HEK293 (cell line): ENCODE measurements around the gene NET1.

Experiments
- CTCF ChIA-PET: fragments of 350-600 bp; formaldehyde crosslinking; extraction: SDS; loops from one replicate; lab custom pipeline; 2021; ENCODE audit warnings: antibody characterized with exemption; lab: Yijun Ruan, JAX
- POLR2A ChIA-PET: fragments of 300-600 bp; formaldehyde crosslinking; extraction: SDS; loops from one replicate; lab custom pipeline; 2020; ENCODE audit warnings: antibody characterized with exemption, inconsistent platforms; lab: Yijun Ruan, JAX
- H3K27ac ChIP-seq: fragments of 200-500 bp; sonication (Bioruptor generic); 2 replicates; pipeline ENCODE4 v1.5.1; 2014; ENCODE audit warnings: low read depth, low read length, control low read depth, inconsistent platforms; ENCODE audit errors: extremely low read depth
- H3K36me3 ChIP-seq, 2 experiments: fragments of 200-500 bp in 1 of 2; sonication (Bioruptor generic) in 1 of 2; 1 replicate in 1 of 2; 2 replicates in 1 of 2; pipeline ENCODE4 v1.5.1; 2014 to 2017; ENCODE audit warnings: inconsistent platforms in 2 of 2, low read length in 2 of 2; ENCODE audit not compliant: control insufficient read depth in 2 of 2, insufficient read depth in 1 of 2
- H3K4me1 ChIP-seq: fragments of 200-500 bp; sonication (Bioruptor generic); 2 replicates; pipeline ENCODE4 v1.5.1; 2014; ENCODE audit warnings: mild to moderate bottlenecking, low read length, inconsistent platforms; ENCODE audit not compliant: control insufficient read depth, insufficient read depth
- H3K4me3 ChIP-seq: 2 replicates; pipeline ENCODE4 v1.5.1; 2011; ENCODE audit warnings: low read depth, mild to moderate bottlenecking, control low read depth, low read length, moderate library complexity
- H3K9me3 ChIP-seq: fragments of 200-500 bp; sonication (Bioruptor generic); 2 replicates; pipeline ENCODE4 v1.5.1; 2014; ENCODE audit warnings: low read depth, low read length, inconsistent platforms; ENCODE audit not compliant: control insufficient read depth, insufficient read depth
- HOXD13 ChIP-seq: sonication (generic); formaldehyde crosslinking; IDR thresholded peaks from 2 replicates; pipeline ENCODE4 v1.8.0; 2022; ENCODE audit warnings: missing genetic modification reagents, borderline replicate concordance
- IKZF3 ChIP-seq: fragments of 450-650 bp; IDR thresholded peaks from 2 replicates; pipeline ENCODE4 v1.5.0; 2018; ENCODE audit warnings: missing biosample characterization, mild to moderate bottlenecking, missing genetic modification characterization, moderate library complexity
- MZF1 ChIP-seq: fragments of 450-650 bp; formaldehyde crosslinking; IDR thresholded peaks from 2 replicates; pipeline ENCODE4 v1.5.1; 2017; ENCODE audit warnings: missing biosample characterization, missing genetic modification characterization, borderline replicate concordance
- ZBTB17 ChIP-seq: fragments of 450-650 bp; formaldehyde crosslinking; IDR thresholded peaks from 2 replicates; pipeline ENCODE4 v1.5.1; 2016; ENCODE audit warnings: missing biosample characterization, missing genetic modification characterization
- ZEB2 ChIP-seq: fragments of 450-650 bp; formaldehyde crosslinking; IDR thresholded peaks from 2 replicates; pipeline ENCODE4 v1.5.1; 2016; ENCODE audit warnings: missing biosample characterization, missing genetic modification characterization
- ZNF112 ChIP-seq: fragments of 450-650 bp; formaldehyde crosslinking; IDR thresholded peaks from 2 replicates; pipeline ENCODE4 v1.5.0; 2017; ENCODE audit warnings: missing biosample characterization, missing genetic modification characterization
- ZNF114 ChIP-seq: fragments of 450-650 bp; formaldehyde crosslinking; IDR thresholded peaks from 2 replicates; pipeline ENCODE4 v1.5.0; 2017; ENCODE audit warnings: missing biosample characterization, missing genetic modification characterization
- ZNF175 ChIP-seq: fragments of 450-650 bp; formaldehyde crosslinking; IDR thresholded peaks from 2 replicates; pipeline ENCODE4 v1.5.1; 2016; ENCODE audit warnings: missing biosample characterization, missing genetic modification characterization
- ZNF223 ChIP-seq: fragments of 450-650 bp; formaldehyde crosslinking; IDR thresholded peaks from 2 replicates; pipeline ENCODE4 v1.5.1; 2016; ENCODE audit warnings: missing biosample characterization, missing genetic modification characterization
- ZNF239 ChIP-seq: fragments of 450-650 bp; formaldehyde crosslinking; IDR thresholded peaks from 2 replicates; pipeline ENCODE4 v1.5.1; 2016; ENCODE audit warnings: missing biosample characterization, missing genetic modification characterization
- ZNF24 ChIP-seq: fragments of 450-650 bp; formaldehyde crosslinking; IDR thresholded peaks from 2 replicates; pipeline ENCODE4 v1.5.1; 2016; ENCODE audit warnings: missing biosample characterization, missing genetic modification characterization
- ZNF510 ChIP-seq: fragments of 450-650 bp; formaldehyde crosslinking; IDR thresholded peaks from 2 replicates; pipeline ENCODE4 v1.5.1; 2018; ENCODE audit warnings: mild to moderate bottlenecking, missing genetic modification characterization, missing biosample characterization; ENCODE audit not compliant: insufficient replicate concordance
- ZNF560 ChIP-seq: fragments of 450-650 bp; formaldehyde crosslinking; IDR thresholded peaks from 2 replicates; pipeline ENCODE4 v1.5.1; 2017; ENCODE audit warnings: missing biosample characterization, missing genetic modification characterization, borderline replicate concordance
- ZNF561 ChIP-seq: fragments of 450-650 bp; IDR thresholded peaks from 2 replicates; pipeline ENCODE4 v1.5.1; 2018; ENCODE audit warnings: missing biosample characterization, missing genetic modification characterization, borderline replicate concordance
- ZNF571 ChIP-seq: fragments of 450-650 bp; formaldehyde crosslinking; IDR thresholded peaks from 2 replicates; pipeline ENCODE4 v1.5.0; 2017; ENCODE audit warnings: missing biosample characterization, missing genetic modification characterization
- ZNF629 ChIP-seq: fragments of 450-650 bp; formaldehyde crosslinking; IDR thresholded peaks from 2 replicates; pipeline ENCODE4 v1.5.1; 2017; ENCODE audit warnings: missing biosample characterization, missing genetic modification characterization
- ZNF76 ChIP-seq: fragments of 450-650 bp; formaldehyde crosslinking; IDR thresholded peaks from 2 replicates; pipeline ENCODE4; 2016; ENCODE audit warnings: low read depth, missing biosample characterization, missing genetic modification characterization, borderline replicate concordance
- ZNF792 ChIP-seq: fragments of 450-650 bp; formaldehyde crosslinking; IDR thresholded peaks from 2 replicates; pipeline ENCODE4 v1.5.1; 2016; ENCODE audit warnings: missing biosample characterization, missing genetic modification characterization
- TF ChIP-seq, protein P1 (sequence below): fragments of 450-650 bp; formaldehyde crosslinking; conservative IDR thresholded peaks from 2 replicates; pipeline ENCODE4 v1.5.1; 2016; ENCODE audit warnings: low read depth, missing biosample characterization, missing genetic modification characterization
- TF ChIP-seq, protein P2 (sequence below): fragments of 450-650 bp; formaldehyde crosslinking; IDR thresholded peaks from 2 replicates; pipeline ENCODE4 v1.5.1; 2016; ENCODE audit warnings: missing biosample characterization, missing genetic modification characterization
- TF ChIP-seq, protein P3 (sequence below): fragments of 450-650 bp; formaldehyde crosslinking; IDR thresholded peaks from 2 replicates; pipeline ENCODE4 v1.5.1; 2017; ENCODE audit warnings: missing biosample characterization, missing genetic modification characterization

The NET1 gene

DNA sequence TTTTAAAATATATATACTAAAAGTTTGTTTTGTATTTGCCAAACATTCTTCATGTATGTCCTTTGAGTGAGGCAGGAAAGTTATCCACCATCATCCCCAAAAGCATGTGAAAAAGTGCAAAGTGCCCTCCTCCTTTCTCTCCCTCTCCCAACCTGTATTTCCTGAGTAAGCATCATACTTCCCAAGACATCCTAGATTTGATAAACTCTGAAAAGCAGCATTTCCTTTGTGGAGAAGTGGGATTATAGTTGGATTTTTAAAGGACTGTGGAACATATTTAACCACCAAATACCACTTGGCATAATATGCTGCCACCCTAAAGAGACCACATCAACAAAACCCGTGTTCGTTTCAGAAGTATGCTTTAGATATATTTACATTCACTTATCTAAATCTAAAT, 36.9 kb downstream of the NET1 start:
- peaks cover 18% of the 10 kb centered on the region; the same call in 1 of the 2 replicates for H3K4me1 ChIP-seq
- TF ChIP-seq ZNF510 (tag by site-specific recombination) (no peak), ZNF239 (tag by site-specific recombination) (no peak), ZNF571 (tag by site-specific recombination) (no peak), IKZF3 (tag by site-specific recombination) (no peak), ZNF114 (tag by site-specific recombination) (no peak), ZNF561 (tag by site-specific recombination) (no peak), ZNF175 (tag by site-specific recombination) (no peak), ZNF792 (tag by site-specific recombination) (no peak), ZNF112 (tag by site-specific recombination) (no peak), ZNF223 (no peak), ZNF629 (no peak), ZNF76 (tag by site-specific recombination) (no peak), HOXD13 (no peak), ZNF560 (tag by site-specific recombination) (no peak), ZEB2 (tag by site-specific recombination) (no peak), ZNF24 (tag by site-specific recombination) (no peak)
- TF ChIP-seq, protein P1, sequence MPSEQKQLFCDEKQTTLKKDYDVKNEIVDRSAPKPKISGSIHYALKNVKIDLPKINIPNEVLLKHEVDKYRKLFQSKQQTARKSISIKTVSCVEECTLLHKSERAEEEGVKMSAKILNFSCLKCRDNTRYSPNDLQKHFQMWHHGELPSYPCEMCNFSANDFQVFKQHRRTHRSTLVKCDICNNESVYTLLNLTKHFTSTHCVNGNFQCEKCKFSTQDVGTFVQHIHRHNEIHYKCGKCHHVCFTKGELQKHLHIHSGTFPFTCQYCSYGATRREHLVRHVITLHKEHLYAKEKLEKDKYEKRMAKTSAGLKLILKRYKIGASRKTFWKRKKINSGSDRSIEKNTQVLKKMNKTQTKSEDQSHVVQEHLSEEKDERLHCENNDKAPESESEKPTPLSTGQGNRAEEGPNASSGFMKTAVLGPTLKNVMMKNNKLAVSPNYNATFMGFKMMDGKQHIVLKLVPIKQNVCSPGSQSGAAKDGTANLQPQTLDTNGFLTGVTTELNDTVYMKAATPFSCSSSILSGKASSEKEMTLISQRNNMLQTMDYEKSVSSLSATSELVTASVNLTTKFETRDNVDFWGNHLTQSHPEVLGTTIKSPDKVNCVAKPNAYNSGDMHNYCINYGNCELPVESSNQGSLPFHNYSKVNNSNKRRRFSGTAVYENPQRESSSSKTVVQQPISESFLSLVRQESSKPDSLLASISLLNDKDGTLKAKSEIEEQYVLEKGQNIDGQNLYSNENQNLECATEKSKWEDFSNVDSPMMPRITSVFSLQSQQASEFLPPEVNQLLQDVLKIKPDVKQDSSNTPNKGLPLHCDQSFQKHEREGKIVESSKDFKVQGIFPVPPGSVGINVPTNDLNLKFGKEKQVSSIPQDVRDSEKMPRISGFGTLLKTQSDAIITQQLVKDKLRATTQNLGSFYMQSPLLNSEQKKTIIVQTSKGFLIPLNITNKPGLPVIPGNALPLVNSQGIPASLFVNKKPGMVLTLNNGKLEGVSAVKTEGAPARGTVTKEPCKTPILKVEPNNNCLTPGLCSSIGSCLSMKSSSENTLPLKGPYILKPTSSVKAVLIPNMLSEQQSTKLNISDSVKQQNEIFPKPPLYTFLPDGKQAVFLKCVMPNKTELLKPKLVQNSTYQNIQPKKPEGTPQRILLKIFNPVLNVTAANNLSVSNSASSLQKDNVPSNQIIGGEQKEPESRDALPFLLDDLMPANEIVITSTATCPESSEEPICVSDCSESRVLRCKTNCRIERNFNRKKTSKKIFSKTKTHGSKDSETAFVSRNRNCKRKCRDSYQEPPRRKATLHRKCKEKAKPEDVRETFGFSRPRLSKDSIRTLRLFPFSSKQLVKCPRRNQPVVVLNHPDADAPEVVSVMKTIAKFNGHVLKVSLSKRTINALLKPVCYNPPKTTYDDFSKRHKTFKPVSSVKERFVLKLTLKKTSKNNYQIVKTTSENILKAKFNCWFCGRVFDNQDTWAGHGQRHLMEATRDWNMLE (tag by site-specific recombination): no peak
- TF ChIP-seq, protein P2, sequence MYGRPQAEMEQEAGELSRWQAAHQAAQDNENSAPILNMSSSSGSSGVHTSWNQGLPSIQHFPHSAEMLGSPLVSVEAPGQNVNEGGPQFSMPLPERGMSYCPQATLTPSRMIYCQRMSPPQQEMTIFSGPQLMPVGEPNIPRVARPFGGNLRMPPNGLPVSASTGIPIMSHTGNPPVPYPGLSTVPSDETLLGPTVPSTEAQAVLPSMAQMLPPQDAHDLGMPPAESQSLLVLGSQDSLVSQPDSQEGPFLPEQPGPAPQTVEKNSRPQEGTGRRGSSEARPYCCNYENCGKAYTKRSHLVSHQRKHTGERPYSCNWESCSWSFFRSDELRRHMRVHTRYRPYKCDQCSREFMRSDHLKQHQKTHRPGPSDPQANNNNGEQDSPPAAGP (tag by site-specific recombination): no peak
- TF ChIP-seq, protein P3, sequence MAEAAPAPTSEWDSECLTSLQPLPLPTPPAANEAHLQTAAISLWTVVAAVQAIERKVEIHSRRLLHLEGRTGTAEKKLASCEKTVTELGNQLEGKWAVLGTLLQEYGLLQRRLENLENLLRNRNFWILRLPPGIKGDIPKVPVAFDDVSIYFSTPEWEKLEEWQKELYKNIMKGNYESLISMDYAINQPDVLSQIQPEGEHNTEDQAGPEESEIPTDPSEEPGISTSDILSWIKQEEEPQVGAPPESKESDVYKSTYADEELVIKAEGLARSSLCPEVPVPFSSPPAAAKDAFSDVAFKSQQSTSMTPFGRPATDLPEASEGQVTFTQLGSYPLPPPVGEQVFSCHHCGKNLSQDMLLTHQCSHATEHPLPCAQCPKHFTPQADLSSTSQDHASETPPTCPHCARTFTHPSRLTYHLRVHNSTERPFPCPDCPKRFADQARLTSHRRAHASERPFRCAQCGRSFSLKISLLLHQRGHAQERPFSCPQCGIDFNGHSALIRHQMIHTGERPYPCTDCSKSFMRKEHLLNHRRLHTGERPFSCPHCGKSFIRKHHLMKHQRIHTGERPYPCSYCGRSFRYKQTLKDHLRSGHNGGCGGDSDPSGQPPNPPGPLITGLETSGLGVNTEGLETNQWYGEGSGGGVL (tag by site-specific recombination): no peak
- no peaks in the 10 kb centered on the region for H3K9me3 ChIP-seq
- H3K27ac ChIP-seq: no peak overlapping the region
- peaks cover 18 to 24% of the 10 kb centered on the region in 2 experiments for H3K36me3 ChIP-seq
- ChIA-PET POLR2A (no interaction called here), CTCF (no interaction called here)
- H3K4me3 ChIP-seq: no peak overlapping the region

DNA sequence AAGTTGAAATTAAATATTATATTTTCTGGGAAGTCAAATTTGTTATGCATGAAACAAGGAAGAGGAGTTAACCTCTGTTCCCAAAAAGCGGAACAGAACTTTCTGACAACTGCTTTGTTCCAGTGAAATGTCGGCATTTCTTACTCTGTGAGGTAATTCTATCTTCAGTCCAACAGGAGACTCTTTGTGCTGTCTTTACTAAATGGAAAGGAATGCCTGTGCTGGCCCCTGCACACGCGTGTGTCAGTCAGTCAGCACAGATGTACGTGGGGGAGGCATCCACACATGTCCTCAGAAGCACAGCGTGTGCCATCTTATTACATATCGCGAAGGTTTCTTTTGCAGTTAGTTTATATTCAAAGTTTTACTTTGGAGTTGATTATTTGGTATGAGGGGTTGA, 37.5 kb downstream of the NET1 start:
- Histone ChIP-seq H3K27ac (no peak overlapping the region), H3K9me3 (no peaks in the 10 kb centered on the region), H3K4me3 (no peak overlapping the region), H3K4me1 (peaks cover 13% of the 10 kb centered on the region; the same call in 1 of the 2 replicates), H3K36me3 (peaks cover 18 to 30% of the 10 kb centered on the region in 2 experiments)
- ChIA-PET POLR2A (no interaction called here), CTCF (interaction anchor here (0.7 kb wide), 1 partner anchor 8 kb away, joined by 3 read pairs; no protein-coding TSS in a partner anchor)
- TF ChIP-seq ZBTB17 (tag by site-specific recombination) (no peak), MZF1 (no peak)
